Activated CD4-positive, CD25-positive, alpha-beta regulatory T cell treated with anti-CD3 and anti-CD28 coated beads, Interleukin-2, amount 50 U/mL, for 72 hours (primary cell): ENCODE data around the gene RSAD1.
A peak's percentile ranks its signal among the peaks of the same experiment; 100 is the strongest.
"Not testable (repeated sequence)": the region's sequence is repeated elsewhere in the genome, so short reads cannot be mapped to it uniquely, and the experiment has no call there.

ENCODE experiments used
- DNase-seq: peaks from one replicate; pipeline ENCODE4 v3.0.0; 2021

Gene RSAD1

DNA sequence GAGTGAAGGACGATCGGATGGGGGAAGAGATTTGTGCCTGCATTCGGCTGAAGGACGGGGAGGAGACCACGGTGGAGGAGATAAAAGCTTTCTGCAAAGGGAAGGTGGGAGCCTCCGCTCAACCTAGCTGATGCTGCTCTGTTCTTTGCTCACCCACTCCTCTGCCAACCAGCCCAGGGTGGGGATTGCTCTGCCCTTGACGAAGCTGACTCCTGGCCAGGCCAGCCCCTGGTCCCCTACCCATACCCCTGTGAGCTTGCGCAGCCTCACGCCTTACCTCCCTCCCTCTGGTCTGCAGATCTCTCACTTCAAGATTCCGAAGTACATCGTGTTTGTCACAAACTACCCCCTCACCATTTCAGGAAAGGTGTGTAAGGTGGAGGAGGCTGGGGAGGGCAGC, 4.8 kb upstream of the RSAD1 start:
- DNase-seq = no peak

DNA sequence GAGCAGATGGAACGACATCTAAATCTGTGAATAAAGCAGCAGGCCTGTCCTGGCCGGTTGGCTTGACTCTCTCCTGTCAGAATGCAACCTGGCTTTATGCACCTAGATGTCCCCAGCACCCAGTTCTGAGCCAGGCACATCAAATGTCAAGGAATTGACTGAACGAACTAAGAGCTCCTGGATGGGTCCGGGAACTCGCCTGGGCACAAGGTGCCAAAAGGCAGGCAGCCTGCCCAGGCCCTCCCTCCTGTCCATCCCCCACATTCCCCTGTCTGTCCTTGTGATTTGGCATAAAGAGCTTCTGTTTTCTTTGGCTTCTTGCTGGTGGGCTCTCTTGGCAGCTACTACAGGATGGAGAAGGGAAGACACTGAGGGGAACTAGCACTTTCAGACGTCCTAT, 4.1 kb upstream of the RSAD1 start:
- DNase-seq = no peak

DNA sequence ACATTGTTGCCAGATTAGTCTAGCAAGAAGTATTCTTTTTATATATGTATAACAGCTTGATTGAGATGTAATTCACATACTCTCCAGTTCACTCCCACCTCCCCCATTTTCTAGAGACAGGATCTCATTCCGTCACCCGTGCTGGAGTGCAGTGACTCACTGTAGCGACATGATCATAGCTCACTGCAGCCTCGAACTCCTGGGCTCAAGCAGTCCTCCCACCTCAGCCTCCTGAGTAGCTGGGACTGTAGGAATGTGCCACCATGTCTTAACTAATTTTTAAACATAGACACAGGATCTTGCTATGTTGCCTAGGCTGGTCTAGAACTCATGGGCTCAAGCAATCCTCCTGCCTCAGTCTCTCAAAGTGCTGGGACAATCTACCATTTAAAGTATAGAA, 3.3 kb upstream of the RSAD1 start:
- no peak for DNase-seq

- DNase-seq = not testable (repeated sequence)
Measured at GRCh38 chr17:50475775-50476544, 2.7 kb upstream of the RSAD1 start.

GRCh38 chr17:50476545-50477315, 1.9 kb upstream of the RSAD1 start:
- no peak for DNase-seq

GRCh38 chr17:50477976-50478375, 684 bp upstream of the RSAD1 start:
- no peak for DNase-seq

GRCh38 chr17:50479522-50480141, 972 bp downstream of the RSAD1 start:
- peak; percentile 66 for DNase-seq

DNA sequence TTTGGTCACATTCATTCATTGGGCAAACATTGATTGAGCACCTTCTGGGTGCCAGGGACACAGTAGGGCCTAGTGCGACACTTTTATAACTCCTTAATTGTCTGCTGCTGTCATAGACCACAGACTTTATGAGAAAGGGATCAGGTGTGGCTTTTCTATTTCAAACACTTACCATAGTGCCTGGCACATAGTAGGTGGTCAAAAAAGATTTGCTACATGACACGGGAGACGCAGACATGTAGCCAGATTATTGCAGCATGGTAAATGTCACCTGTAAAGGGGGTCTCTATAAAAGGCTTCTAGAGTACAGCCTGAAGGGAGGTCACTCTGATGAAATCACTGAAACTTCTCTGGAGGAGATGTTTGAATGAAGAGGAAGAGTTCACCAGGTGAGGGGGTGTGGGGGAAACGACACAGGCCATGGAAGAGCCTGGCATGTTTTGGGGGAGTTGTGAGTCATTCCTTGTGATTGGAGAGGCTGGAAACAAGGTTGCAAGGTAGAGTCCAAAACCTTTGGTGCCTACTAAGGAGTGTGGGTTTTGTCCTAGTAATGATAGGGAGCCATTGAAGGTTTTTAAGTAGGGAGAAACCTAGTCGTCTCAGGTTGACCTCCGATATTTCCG, 1.6 kb downstream of the RSAD1 start:
- no peak for DNase-seq

GRCh38 chr17:50480854-50481490, 2.3 kb downstream of the RSAD1 start:
- DNase-seq = no peak

DNA sequence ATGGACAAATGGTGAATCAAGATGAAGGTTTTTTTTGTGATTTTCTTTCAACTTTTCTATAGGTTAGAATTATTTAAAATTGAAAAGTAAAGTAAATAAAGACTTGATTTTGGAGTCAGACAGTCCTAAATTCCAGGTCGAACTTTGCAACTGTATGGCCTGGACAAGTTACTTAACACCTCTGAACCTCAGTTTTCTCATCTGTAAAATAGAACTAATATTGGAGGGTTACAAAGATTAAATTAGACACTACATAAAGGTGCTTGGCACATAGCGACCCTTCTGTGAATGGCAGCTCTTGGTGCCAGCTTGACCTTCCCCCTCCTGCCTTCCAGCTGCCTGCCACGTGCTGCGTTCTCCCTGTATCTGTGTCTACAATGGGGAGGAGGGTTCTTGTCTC, 3.0 kb downstream of the RSAD1 start:
- DNase-seq = no peak

GRCh38 chr17:50482110-50482509, 3.5 kb downstream of the RSAD1 start:
- no peak for DNase-seq

- peak; percentile 85 for DNase-seq
Measured at GRCh38 chr17:50482516-50482915, 3.9 kb downstream of the RSAD1 start.

- no peak for DNase-seq
Measured at GRCh38 chr17:50483266-50483665, 4.6 kb downstream of the RSAD1 start.

DNA sequence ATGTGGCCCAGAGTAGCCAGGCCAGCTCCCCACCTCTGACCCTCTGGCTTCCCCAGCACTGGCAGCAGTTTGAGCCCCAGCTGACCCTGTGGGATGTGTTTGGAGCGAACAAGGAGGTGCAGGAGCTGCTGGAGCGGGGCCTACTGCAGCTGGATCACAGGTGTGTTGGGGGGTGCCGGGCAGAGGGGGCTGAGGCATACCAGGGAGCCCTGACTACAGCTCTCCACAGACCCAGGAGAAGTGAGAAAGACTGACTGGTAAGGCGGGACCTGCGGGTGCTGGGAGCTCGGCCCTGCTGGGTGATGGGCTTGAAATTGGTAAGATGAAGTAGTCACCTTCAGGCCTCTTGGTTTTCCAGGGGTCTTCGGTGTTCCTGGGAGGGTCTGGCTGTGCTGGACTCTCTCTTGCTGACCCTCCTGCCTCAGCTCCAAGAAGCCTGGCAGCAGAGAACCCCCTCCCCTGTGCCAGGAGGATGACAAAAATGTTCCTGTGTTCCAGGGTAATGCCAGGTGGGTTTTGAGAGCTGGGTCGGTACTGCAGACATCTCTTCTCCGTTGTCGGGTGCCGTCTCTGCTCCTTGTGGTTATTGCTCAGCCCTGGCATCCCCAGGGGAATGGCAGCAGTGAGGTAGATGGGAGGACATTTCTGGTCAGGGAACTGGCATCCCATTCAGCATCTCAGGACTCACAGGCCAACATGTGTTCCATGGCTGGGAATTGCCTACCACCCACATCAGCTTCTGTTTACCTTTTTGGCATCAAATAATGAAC, 5.9 kb downstream of the RSAD1 start:
- no peak for DNase-seq

DNA sequence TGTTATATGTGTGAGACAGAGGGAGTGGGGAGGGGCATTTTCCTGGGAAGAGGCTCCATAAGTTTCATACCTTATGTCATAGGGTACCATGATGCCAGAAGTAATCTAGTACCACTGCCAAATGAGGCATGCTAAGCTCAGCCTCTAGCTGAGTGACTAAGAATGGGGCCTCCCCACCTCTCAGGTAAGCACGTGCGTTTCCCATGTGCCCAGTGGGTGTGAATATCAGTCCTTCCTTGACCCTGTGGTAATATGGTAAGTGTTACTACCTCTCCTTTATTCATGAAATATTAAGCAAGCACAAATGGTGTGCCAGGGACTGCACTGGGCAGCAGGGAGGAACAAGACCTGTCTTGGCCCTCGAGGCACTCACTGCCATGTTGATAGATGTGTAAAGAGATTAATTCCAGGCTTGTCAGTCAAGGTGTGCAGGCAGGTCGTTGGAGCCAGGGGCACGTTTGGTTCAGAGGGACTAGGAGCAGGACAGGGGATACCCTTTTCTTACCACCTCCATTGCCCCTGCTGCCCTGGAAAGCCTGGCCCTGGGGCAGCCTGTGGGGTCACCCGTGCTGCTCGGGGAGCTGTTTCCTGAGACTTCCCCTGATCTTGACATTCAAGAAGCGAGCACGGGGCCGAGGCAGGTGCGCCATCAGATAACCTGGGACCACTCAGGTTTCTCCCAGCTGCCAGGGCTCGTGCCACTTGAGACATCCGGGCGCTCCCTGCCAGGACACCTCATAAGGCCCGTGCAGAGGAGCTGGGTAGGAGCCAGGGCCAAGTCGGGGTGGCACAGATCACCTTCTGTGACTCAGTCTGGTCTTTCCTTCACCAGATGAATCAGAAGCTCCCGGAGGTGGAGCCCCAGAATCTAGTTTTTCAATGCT, 8.8 kb downstream of the RSAD1 start:
- DNase-seq = no peak

DNA sequence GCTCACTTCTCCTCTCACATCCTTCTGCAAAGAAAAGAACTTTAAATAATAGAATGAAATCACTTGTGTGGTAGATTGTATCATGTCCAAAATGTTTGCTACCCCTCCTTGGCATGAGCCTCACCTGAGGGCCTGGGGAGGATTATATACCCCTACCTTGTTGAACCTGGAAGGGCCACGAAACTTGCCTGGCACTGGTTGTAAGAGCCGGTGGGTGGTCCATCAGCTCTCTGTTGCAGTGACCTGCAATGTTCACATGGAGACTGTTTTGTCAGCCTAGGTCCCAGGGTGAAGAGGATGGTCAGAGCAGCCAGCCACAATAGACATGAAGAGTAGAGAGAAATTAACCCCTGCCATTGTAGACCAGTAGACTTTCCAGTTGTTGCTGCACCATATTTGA, 10.2 kb downstream of the RSAD1 start:
- no peak for DNase-seq

DNA sequence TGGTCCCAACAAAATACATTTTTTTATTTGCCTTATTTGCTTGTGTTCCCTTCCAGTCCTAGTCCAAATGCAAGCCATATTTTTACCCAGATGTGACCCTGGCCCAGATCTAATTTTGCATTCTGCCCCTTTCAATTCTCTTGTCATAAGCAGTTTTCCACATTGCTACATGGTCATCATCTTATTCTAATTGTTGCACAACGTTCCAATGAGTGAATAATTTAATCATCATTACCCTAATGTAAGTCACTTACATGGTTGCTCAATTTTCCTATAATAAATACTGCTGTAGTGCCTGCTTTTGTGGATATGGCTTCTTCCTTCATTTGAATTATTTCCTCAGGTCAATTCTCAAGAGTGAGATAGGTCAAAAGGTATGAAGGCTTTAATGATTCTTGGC, 12.8 kb downstream of the RSAD1 start:
- no peak for DNase-seq

GRCh38 chr17:50492214-50492613, 13.6 kb downstream of the RSAD1 start:
- no peak for DNase-seq

DNA sequence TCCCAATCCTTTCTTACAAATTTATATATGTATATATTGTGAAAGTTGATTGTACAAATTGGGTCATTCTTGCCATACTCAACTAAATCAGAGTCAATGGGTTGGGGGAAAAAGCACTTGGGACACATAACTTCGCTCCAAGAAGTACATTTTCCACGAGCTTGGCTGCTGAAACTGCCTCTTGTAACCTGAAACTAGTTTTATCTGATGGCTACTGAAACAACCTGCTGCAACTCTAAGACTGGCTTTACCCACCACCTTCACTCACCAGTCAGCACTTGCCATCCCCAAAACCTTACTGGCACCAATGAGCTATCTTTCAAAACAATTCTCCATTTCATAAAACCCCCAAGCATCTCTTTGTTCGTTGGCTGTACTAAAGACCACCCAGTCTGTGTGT, 15.1 kb downstream of the RSAD1 start:
- DNase-seq = no peak

DNA sequence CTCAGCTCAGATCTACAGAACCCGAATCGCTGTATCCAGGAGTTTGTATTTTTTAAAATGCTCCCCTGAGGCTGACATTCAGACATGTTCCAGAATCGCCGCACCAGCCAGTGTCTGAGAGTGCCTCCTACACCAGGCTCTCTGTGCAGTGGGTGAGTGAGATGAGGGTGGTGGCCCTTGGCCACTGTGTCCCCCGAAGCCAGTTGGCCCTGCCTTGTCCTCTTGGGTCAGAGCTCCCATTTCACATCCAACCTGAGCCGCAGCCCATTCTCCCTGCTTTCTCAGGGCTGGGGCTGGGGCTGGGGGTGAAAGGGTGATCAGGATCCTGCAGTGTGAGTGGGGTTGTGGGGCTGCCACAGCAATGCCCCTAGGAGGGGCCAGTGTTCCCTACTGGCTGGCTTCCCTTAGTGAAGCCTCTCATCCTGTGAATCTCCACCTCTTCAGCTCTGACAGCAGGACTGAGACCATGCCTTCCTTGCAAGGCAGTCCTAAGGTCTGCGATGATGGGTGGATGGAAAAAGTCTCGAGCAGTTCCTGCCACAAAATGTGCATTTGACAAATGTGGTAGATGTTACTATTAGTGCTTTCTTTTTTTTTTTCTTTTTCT, 16.7 kb downstream of the RSAD1 start:
- no peak for DNase-seq

GRCh38 chr17:50495918-50496317, 17.3 kb downstream of the RSAD1 start:
- DNase-seq = no peak
